HepG2 (cell line): ENCODE results near the gene CHMP6. TPM values are rescaled to one million over a fixed set of nuclear protein-coding genes. Genes with fewer than 3 reads are reported as not detected.

ENCODE experiments used
- KLF6 ChIP-seq: IDR thresholded peaks from 2 replicates; pipeline ENCODE4 v1.8.0; 2016; ENCODE audit warnings: missing biosample characterization, missing genetic modification reagents
- NAIF1 ChIP-seq: sonication (generic); formaldehyde crosslinking; IDR thresholded peaks from 2 replicates; pipeline ENCODE4 v1.5.0; 2020; ENCODE audit warnings: mild to moderate bottlenecking, missing genetic modification reagents, borderline replicate concordance
- SAFB2 ChIP-seq: sonication (generic); formaldehyde crosslinking; IDR thresholded peaks from 2 replicates; pipeline ENCODE4 v1.5.1; 2020; ENCODE audit warnings: missing genetic modification reagents, low read depth, mild to moderate bottlenecking, borderline replicate concordance
- SRSF9 ChIP-seq: fragments of 200-400 bp; formaldehyde crosslinking; IDR thresholded peaks from 2 replicates; pipeline ENCODE4 v1.6.1; 2018; ENCODE audit warnings: borderline replicate concordance, mild to moderate bottlenecking, low read depth, low read length; ENCODE audit not compliant: insufficient read depth, poor library complexity, severe bottlenecking
- TEAD2 ChIP-seq: sonication (generic); formaldehyde crosslinking; IDR thresholded peaks from 2 replicates; pipeline ENCODE4 v1.9.0; 2021; ENCODE audit warnings: missing genetic modification reagents
- ZKSCAN8 ChIP-seq: IDR thresholded peaks from 2 replicates; pipeline ENCODE4 v1.6.1; 2016; ENCODE audit warnings: borderline replicate concordance, missing genetic modification reagents, missing compliant biosample characterization
- ZNF12 ChIP-seq: sonication (generic); formaldehyde crosslinking; IDR thresholded peaks from 2 replicates; pipeline ENCODE4 v1.5.0; 2020; ENCODE audit warnings: missing genetic modification reagents
- ZNF17 ChIP-seq: sonication (generic); formaldehyde crosslinking; IDR thresholded peaks from 2 replicates; pipeline ENCODE4 v1.5.0; 2020; ENCODE audit warnings: mild to moderate bottlenecking, missing genetic modification reagents
- ZNF235 ChIP-seq: sonication (generic); formaldehyde crosslinking; IDR thresholded peaks from 2 replicates; pipeline ENCODE4 v1.8.1; 2023; ENCODE audit warnings: mild to moderate bottlenecking, missing genetic modification reagents, borderline replicate concordance
- ZNF274 ChIP-seq: sonication (generic); formaldehyde crosslinking; IDR thresholded peaks from 2 replicates; pipeline ENCODE4 v1.5.1; 2020; ENCODE audit warnings: mild to moderate bottlenecking, missing genetic modification reagents
- ZNF331 ChIP-seq: sonication (generic); formaldehyde crosslinking; IDR thresholded peaks from 2 replicates; pipeline ENCODE4 v1.4.0; 2020; ENCODE audit warnings: missing genetic modification reagents
- ZNF367 ChIP-seq: sonication (generic); formaldehyde crosslinking; IDR thresholded peaks from 2 replicates; pipeline ENCODE4 v1.4.0; 2020; ENCODE audit warnings: missing genetic modification reagents, borderline replicate concordance
- ZNF432 ChIP-seq: sonication (generic); formaldehyde crosslinking; IDR thresholded peaks from 2 replicates; pipeline ENCODE4 v1.5.0; 2020; ENCODE audit warnings: missing genetic modification reagents, mild to moderate bottlenecking, borderline replicate concordance
- ZNF44 ChIP-seq: sonication (generic); formaldehyde crosslinking; IDR thresholded peaks from 2 replicates; pipeline ENCODE4 v1.5.1; 2020; ENCODE audit warnings: mild to moderate bottlenecking, missing genetic modification reagents
- ZNF562 ChIP-seq: sonication (generic); formaldehyde crosslinking; IDR thresholded peaks from 2 replicates; pipeline ENCODE4 v1.8.0; 2022; ENCODE audit warnings: missing genetic modification reagents, borderline replicate concordance
- ZNF616 ChIP-seq: sonication (generic); formaldehyde crosslinking; IDR thresholded peaks from 2 replicates; pipeline ENCODE4 v1.5.0; 2020; ENCODE audit warnings: low read depth, mild to moderate bottlenecking, missing genetic modification reagents
- ZNF883 ChIP-seq: sonication (generic); formaldehyde crosslinking; IDR thresholded peaks from 2 replicates; pipeline ENCODE4 v1.5.1; 2020; ENCODE audit warnings: mild to moderate bottlenecking, missing genetic modification reagents; ENCODE audit errors: not compliant biosample characterization
- polyA plus RNA-seq, 8 experiments: library from polyadenylated mRNA; depleted of rRNA in 3 of 8; stranded (reverse) in 7 of 8; unstranded in 1 of 8; fragments of >200 nt; fragmentation: Illumina TruSeq in 4 of 8; extraction: Trizol in 4 of 8; gene quantifications; 2 replicates each; pipeline versions ENCODE4 v1.2.1 to v1.2.3, GENCODE V29; 2011 to 2016; ENCODE audit warnings: low read depth in 4 of 8, missing spikeins in 1 of 8, mixed read lengths in 1 of 8; ENCODE audit not compliant: insufficient read depth in 1 of 8
- total RNA-seq, 5 experiments: library from RNA; depleted of rRNA; stranded (reverse); fragments of >200 nt; fragmentation: Illumina TruSeq; extraction: Trizol; gene quantifications; 2 replicates each; pipeline ENCODE4 v1.2.3, GENCODE V29; 2016; ENCODE audit warnings: low read depth in 1 of 5
- TF ChIP-seq, protein P1 (sequence below): sonication (generic); formaldehyde crosslinking; IDR thresholded peaks from 2 replicates; pipeline ENCODE4 v1.4.0; 2020; ENCODE audit warnings: mild to moderate bottlenecking, missing genetic modification reagents
- TF ChIP-seq, protein P2 (sequence below): sonication (generic); formaldehyde crosslinking; IDR thresholded peaks from 2 replicates; pipeline ENCODE4 v1.4.0; 2020; ENCODE audit warnings: missing genetic modification reagents, mild to moderate bottlenecking, borderline replicate concordance
- TF ChIP-seq, protein P3 (sequence below): sonication (generic); formaldehyde crosslinking; IDR thresholded peaks from 2 replicates; pipeline ENCODE4 v1.4.0; 2020; ENCODE audit warnings: missing genetic modification reagents

The CHMP6 gene
- total and polyA plus RNA-seq, 2 of the 13 experiments (the other 11 are each of a cell fraction or from before 2014, with no cell fraction given): 11.1 to 24.2 TPM

DNA sequence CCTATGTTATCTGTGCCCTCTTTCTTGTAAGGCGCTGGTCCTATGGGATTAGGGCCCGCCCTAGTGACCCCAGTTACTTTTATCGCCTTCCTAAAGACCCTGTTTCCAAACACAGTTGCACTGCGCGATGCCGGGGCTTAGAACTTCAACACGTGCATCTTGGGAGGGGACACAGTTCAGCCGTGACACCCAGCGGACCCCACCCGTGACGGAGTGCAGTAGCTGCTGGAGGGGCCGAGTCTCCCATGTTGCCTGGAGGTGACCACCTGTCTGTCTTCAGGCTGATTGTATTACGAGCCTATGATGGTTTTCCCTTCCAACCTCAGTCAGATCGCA, 52.8 kb downstream of the CHMP6 start (continued):
- TF ChIP-seq NAIF1 (CRISPR knock-in tag) (no peak), ZNF562 (CRISPR knock-in tag) (no peak), ZNF616 (CRISPR knock-in tag) (no peak), KLF6 (CRISPR knock-in tag) (no peak), ZNF432 (CRISPR knock-in tag) (no peak), ZNF883 (CRISPR knock-in tag) (peak; percentile 79), ZNF274 (0 out of 2 replicates have a peak, but pooled peaks have one; percentile 17), ZNF235 (CRISPR knock-in tag) (no peak), SAFB2 (no peak), SRSF9 (no peak), ZNF12 (CRISPR knock-in tag) (no peak), ZNF331 (no peak), ZNF17 (CRISPR knock-in tag) (no peak), ZNF44 (CRISPR knock-in tag) (peak; percentile 22; the same call in 1 of the 2 replicates), ZKSCAN8 (CRISPR knock-in tag) (no peak), TEAD2 (no peak), ZNF367 (CRISPR knock-in tag) (no peak)
- TF ChIP-seq, protein P1, sequence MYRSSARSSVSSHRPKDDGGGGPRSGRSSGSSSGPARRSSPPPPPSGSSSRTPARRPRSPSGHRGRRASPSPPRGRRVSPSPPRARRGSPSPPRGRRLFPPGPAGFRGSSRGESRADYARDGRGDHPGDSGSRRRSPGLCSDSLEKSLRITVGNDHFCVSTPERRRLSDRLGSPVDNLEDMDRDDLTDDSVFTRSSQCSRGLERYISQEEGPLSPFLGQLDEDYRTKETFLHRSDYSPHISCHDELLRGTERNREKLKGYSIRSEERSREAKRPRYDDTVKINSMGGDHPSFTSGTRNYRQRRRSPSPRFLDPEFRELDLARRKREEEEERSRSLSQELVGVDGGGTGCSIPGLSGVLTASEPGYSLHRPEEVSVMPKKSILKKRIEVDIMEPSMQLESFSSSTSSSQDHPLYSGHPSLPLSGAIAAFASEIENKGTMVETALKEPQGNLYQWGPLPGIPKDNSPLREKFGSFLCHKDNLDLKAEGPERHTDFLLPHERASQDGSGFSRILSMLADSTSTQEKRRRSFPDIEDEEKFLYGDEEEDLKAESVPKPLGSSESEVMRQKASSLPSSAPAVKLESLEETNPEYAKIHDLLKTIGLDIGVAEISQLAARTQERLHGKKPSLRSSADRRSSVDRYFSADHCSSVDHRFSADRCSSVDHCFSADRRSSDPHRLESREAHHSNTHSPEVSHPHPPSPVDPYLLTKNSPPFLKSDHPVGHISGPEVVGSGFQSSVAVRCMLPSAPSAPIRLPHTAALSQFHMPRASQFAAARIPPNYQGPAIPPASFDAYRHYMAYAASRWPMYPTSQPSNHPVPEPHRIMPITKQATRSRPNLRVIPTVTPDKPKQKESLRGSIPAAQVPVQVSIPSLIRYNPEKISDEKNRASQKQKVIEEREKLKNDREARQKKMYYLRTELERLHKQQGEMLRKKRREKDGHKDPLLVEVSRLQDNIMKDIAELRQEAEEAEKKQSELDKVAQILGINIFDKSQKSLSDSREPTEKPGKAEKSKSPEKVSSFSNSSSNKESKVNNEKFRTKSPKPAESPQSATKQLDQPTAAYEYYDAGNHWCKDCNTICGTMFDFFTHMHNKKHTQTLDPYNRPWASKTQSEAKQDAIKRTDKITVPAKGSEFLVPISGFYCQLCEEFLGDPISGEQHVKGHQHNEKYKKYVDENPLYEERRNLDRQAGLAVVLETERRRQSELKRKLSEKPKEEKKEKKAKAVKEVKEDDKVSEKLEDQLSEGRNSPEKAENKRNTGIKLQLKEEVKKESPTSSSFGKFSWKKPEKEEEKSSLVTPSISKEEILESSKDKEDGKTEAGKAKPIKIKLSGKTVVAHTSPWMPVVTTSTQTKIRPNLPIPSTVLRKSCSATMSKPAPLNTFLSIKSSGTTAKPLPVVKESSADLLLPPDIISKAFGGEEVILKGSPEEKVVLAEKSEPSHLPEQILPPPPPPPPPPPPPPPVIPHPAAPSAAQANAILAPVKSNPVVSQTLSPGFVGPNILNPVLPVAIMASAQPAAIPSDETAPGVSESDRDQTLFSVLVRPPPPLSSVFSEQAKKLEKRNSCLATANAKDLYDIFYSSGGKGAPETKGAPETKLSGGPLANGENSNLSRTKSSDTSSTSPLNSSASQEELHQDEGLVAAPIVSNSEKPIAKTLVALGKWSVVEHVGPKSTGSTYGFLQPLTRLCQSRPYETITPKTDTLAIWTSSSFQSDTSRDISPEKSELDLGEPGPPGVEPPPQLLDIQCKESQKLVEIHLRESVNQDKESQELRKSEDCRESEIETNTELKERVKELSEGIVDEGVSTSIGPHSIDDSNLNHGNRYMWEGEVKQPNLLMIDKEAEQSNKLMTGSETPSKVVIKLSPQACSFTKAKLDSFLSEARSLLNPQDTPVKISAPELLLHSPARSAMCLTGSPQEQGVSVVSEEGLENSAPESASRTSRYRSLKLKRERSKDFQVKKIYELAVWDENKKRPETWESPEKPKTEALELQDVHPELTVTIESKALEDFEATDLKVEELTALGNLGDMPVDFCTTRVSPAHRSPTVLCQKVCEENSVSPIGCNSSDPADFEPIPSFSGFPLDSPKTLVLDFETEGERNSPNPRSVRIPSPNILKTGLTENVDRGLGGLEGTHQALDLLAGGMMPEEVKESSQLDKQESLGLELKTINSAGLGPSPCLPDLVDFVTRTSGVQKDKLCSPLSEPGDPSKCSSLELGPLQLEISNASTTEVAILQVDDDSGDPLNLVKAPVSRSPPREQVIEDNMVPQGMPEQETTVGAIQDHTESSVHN: 0 out of 2 replicates have a peak, but pooled peaks have one; percentile 79
- TF ChIP-seq, protein P2, sequence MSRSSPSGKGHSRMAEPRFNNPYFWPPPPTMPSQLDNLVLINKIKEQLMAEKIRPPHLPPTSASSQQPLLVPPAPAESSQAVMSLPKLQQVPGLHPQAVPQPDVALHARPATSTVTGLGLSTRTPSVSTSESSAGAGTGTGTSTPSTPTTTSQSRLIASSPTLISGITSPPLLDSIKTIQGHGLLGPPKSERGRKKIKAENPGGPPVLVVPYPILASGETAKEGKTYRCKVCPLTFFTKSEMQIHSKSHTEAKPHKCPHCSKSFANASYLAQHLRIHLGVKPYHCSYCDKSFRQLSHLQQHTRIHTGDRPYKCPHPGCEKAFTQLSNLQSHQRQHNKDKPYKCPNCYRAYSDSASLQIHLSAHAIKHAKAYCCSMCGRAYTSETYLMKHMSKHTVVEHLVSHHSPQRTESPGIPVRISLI (CRISPR knock-in tag): 0 out of 2 replicates have a peak, but pooled peaks have one; percentile 17
- TF ChIP-seq, protein P3, sequence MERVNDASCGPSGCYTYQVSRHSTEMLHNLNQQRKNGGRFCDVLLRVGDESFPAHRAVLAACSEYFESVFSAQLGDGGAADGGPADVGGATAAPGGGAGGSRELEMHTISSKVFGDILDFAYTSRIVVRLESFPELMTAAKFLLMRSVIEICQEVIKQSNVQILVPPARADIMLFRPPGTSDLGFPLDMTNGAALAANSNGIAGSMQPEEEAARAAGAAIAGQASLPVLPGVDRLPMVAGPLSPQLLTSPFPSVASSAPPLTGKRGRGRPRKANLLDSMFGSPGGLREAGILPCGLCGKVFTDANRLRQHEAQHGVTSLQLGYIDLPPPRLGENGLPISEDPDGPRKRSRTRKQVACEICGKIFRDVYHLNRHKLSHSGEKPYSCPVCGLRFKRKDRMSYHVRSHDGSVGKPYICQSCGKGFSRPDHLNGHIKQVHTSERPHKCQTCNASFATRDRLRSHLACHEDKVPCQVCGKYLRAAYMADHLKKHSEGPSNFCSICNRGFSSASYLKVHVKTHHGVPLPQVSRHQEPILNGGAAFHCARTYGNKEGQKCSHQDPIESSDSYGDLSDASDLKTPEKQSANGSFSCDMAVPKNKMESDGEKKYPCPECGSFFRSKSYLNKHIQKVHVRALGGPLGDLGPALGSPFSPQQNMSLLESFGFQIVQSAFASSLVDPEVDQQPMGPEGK (CRISPR knock-in tag): no peak
